GM04504 (cell line): Measurements from ENCODE around the gene PAPLN.
"Not testable (repeated sequence)": the region's sequence is repeated elsewhere in the genome, so short reads cannot be mapped to it uniquely, and the experiment has no call there.

Source experiments
- DNase-seq: peaks from one replicate; pipeline ENCODE4 v3.0.0-alpha.2; 2012; ENCODE audit warnings: low read depth

Gene PAPLN

GRCh38 chr14:73237219-73237785 is at the start of gene PAPLN:
TSS of gene PAPLN (plus strand) at chr14:73237506. CDS start at chr14:73239779, 2,273 bp downstream.
- DNase-seq: no peak

GRCh38 chr14:73188501-73188911 is 48.8 kb upstream of the PAPLN start:
- DNase-seq: peak; percentile 28

- no peak for DNase-seq
These were observed 47.7 kb upstream of the PAPLN start for GRCh38 chr14:73189651-73190050.

GRCh38 chr14:73191441-73191840 is 45.9 kb upstream of the PAPLN start:
- no peak for DNase-seq

- not testable (repeated sequence) for DNase-seq
These were observed 43.0 kb upstream of the PAPLN start for GRCh38 chr14:73194306-73194705.

GRCh38 chr14:73198253-73198652 is 39.1 kb upstream of the PAPLN start:
- no peak for DNase-seq

- DNase-seq: no peak
These were observed 33.8 kb upstream of the PAPLN start for GRCh38 chr14:73203527-73203926.

- no peak for DNase-seq
These were observed 29.7 kb upstream of the PAPLN start for GRCh38 chr14:73207615-73208014.

GRCh38 chr14:73208390-73208789 is 28.9 kb upstream of the PAPLN start:
- no peak for DNase-seq

- no peak for DNase-seq
These were observed 28.5 kb upstream of the PAPLN start for GRCh38 chr14:73208846-73209245.

- DNase-seq: no peak
These were observed 27.4 kb upstream of the PAPLN start for GRCh38 chr14:73209953-73210352.

- no peak for DNase-seq
These were observed 25.9 kb upstream of the PAPLN start for GRCh38 chr14:73211251-73212040.

- no peak for DNase-seq
These were observed 21.3 kb upstream of the PAPLN start for GRCh38 chr14:73216030-73216429.

GRCh38 chr14:73217411-73217810 is 19.9 kb upstream of the PAPLN start:
- no peak for DNase-seq

GRCh38 chr14:73220061-73220460 is 17.2 kb upstream of the PAPLN start:
- DNase-seq: no peak

- no peak for DNase-seq
These were observed 16.7 kb upstream of the PAPLN start for GRCh38 chr14:73220634-73221033.

GRCh38 chr14:73221945-73222344 is 15.4 kb upstream of the PAPLN start:
- DNase-seq: no peak

- peak; percentile 24 for DNase-seq
These were observed 14.3 kb upstream of the PAPLN start for GRCh38 chr14:73223049-73223448.

GRCh38 chr14:73225496-73225895 is 11.8 kb upstream of the PAPLN start:
- no peak for DNase-seq

GRCh38 chr14:73227812-73228781 is 9.2 kb upstream of the PAPLN start:
- peak; percentile 65 for DNase-seq

GRCh38 chr14:73230051-73230450 is 7.3 kb upstream of the PAPLN start:
- DNase-seq: no peak
